SKM-1 (cell line): Measurements from ENCODE around the gene CROCC2.

Experiments used
- DNase-seq: peaks from one replicate; lab custom pipeline; 2025; ENCODE audit not compliant: unreplicated experiment; lab: John Stamatoyannopoulos, UW

Gene CROCC2

GRCh38 chr2:240891492-240892340 is 14.4 kb upstream of the CROCC2 start:
- no peak for DNase-seq

- no peak for DNase-seq
These were observed 13.8 kb upstream of the CROCC2 start for GRCh38 chr2:240892356-240892755.

- DNase-seq, result no peak
These were observed 13.2 kb upstream of the CROCC2 start for GRCh38 chr2:240892925-240893324.

GRCh38 chr2:240893363-240893844 is 12.7 kb upstream of the CROCC2 start:
- no peak for DNase-seq

- DNase-seq, result no peak
These were observed 12.1 kb upstream of the CROCC2 start for GRCh38 chr2:240894006-240894405.

- DNase-seq, result no peak
These were observed 11.1 kb upstream of the CROCC2 start for GRCh38 chr2:240894836-240895558.

- no peak for DNase-seq
These were observed 10.3 kb upstream of the CROCC2 start, which contains the start of gene MAB21L4 for GRCh38 chr2:240895656-240896388. Gene MAB21L4, minus strand, starts transcription at chr2:240896156. Its CDS starts 159 bp downstream, at chr2:240895997.

GRCh38 chr2:240896394-240896793 is 9.7 kb upstream of the CROCC2 start:
- no peak for DNase-seq

DNA sequence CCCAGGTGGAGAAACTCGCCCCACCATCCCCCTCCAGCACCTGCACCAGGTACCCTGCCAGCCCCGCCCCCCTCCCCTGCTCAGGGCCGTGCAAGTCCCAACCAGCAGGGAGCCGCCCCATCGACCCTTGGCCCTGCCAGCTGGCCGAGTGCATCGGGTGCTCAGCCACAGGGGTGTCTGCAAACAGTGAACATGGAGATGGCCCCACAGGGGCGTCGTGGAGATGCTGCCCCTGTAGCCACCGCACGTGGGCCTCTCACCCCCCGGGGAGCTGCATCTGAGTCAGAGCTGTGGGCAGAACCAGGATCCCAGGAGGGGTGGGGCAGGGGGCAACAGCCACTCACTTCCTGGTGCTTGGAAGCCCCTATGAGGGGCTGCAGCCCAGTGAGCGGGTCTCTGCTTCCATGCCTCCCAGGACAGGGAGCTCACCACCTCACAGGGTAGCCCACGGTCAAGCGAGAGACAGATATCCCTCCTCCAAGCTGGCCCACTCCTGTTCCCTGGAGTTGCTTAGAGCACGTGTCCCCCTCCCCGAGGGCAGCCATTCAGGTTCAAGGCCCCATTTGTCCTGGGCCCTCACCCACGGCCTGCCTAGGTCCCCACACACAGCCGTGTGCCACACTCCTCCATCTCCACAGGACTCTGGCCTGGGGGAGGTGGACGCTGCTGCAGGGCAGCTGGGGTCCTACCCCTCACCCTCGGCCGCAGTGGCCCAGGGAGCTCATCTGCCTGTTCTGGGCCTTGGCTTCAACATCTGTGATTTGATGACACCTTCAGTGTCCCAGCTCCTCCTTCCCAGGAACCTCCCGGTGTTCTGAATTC is 9.1 kb upstream of the CROCC2 start:
- DNase-seq, result no peak

DNA sequence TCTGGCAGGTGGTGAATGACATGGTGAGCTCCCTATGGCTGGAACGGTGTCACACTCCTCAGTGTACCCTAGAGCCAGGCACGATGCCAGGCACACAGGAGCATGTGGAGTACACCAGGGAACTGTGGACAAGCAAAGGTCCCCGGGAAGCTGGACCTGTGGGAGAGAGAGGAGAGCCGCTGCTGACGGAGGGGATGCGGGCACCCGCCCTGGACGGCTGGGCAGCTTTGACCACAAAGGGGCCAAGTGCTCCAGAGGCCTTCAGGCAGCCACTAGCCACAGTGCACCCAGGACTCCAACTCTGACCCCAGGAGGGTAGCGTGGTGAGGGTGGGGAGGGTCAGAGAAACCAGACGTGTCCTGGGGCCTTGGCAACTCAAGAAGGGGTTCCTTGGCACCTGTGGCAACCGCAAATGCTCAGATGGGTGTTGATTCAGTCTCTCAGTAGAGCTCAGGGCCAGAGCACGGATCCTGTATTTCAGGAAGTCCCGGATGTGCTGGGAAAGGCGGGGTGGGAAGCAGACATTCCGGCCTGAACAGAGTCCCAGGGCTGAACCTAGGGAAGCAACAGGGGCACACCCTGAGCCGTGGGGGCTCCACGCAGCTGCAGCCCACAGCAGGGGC is 7.9 kb upstream of the CROCC2 start:
- no peak for DNase-seq

DNA sequence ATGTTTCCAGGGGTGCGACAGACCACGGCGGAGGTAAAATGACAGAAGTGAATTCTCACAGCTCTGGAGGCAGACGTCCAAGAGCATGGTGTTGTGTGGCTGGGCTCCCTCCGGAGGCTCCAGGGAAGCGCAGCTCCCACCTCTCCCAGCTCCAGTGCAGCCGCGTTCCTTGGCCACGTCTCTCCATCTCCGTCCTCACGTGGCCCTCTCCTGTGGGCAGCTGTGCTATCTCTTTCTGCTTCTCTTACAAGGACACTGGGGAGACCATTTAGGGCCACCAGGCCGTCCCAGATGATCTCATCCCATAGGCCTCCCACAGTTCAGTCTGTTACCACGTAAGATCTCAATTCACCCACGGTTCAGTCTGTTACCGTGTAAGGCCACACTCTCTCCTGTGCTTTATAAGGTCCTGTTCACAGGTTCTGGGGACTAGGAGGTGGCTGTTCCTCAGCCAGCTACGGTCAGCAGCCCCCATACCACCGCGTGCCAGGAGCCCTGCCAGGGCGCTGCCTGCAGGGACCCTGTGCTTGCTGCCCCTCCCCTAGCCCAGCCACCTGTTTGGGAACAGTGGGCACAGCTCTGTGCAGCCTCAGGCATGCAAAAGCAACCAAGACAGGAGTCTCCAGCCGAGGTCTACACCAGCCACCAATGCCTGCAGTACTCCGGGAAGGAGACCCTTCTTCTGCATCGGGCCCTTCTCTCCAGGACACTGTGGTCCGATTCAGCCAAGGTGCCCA is 7.2 kb upstream of the CROCC2 start:
- DNase-seq, result no peak

DNA sequence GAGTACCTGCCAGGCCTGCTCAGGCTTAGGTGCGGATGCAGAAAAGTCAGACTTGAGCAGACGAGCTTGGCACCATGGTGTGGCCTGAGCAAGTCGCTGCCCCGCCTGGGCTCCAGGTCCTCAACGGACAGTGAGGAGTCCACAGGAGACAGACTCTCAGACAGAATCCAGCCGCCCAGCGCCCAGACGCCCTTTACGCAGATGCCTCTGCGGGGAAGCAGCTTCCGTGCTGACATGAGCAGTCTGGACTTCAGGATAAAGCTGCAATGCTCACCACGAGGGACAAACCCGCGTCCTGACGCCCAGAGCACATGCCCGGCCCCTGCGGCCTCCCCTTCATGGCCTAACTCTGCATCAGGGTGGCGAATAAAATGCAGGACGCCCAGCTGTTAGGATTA is 6.7 kb upstream of the CROCC2 start:
- no peak for DNase-seq

DNA sequence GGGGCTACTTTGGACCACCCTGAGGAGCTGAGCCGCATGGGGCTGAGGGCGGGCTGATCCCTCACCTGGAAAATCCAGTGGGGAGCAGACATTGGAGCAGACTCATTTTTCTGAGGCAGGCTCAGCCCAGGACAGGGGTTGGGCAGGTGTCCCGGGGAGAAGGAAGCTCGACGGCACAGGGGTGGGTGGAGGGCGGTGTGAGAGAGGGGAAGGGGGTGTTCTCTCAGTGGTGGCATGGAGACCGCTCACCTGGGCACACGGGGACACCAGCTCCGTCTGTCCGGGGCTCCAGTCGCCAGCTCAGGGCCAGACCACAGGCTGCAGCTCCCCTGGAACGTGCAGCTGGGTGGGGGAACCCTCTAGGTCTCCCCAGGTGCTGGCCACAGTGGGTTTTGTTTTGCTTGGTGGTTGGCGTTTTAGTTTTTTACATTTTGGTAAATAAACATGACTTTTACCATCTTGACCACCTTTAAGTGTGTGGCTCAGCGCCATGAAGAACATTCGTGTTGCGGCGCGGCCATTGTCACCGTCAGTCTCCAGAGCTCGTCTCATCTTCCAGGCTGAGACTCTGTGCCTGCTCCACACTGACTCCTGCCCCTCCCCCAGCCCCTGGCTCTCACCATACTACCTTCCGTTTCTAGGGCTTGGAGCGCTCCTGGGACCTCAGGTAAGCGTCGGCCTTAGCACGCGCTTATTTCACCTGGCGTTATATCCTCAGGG is 5.8 kb upstream of the CROCC2 start:
- no peak for DNase-seq

GRCh38 chr2:240901986-240902614 is 4.0 kb upstream of the CROCC2 start:
- no peak for DNase-seq

GRCh38 chr2:240902615-240903041 is 3.5 kb upstream of the CROCC2 start:
- no peak for DNase-seq

DNA sequence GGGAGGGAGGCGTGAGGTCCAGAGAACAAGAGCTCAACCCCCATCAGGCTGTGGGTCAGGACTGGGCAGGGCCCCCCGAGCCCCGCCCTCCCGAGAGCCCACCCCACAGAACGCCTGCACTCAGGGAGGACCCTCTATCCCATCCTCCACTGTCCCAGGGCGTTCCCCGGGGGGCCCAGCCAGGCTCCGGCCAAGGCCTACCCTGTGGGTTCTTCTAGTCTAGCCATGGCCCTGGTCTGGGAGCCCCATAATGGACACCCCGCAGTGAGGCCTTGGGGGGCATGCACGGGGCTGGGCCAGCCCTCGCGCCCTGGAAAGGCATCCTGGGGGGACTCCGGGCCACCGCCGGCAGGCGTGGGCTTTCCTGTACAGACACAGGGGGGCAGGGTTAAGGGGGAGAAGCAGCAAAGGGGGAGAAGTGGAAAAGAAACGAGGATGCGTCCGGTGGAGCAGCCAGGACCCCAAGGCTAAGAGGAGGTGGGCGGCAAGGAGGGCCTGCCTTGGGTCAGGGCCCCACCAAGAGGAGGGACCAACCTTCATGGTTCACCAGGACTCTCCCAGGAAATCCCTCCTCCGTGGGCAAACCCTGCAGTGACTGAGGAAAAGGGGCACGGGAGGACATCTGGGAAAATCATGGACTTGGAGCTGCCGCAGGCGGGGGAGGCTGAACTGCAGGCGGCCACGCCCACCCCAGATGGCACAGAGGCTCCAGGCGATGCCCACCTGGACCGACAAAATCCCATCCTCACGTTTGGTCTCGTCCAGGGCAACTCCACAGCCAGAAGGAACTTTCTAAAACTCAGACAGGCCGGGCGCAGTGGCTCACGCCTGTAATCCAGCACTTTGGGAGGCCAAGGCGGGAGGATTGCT is 2.7 kb upstream of the CROCC2 start:
- DNase-seq, result no peak
